Calu3 (cell line): ENCODE measurements around the gene KIAA1755. TPM values are rescaled to one million over a fixed set of nuclear protein-coding genes. Genes with fewer than 3 reads are reported as not detected.

Experiments
- BruUV-seq: library from RNA; stranded (reverse); fragments of 400-500 nt; replicated peaks from 2 replicates; lab custom pipeline; 2021; lab: Mats Ljungman, UMichigan
- CTCF ChIA-PET: fragments of 300-600 bp; sonication (Branson Sonifier 250); formaldehyde crosslinking; loops from one replicate; lab custom pipeline; 2022; ENCODE audit warnings: antibody characterized with exemption; lab: Charles Lee
- DNase-seq: peaks from one replicate; pipeline ENCODE4 v3.0.0; 2022
- H3K27ac Mint-ChIP-seq: one replicate; pipeline ENCODE4 v1.8.0; 2022; ENCODE audit warnings: mixed read lengths; ENCODE audit not compliant: unreplicated experiment
- H3K27me3 Mint-ChIP-seq: one replicate; pipeline ENCODE4 v1.8.0; 2022; ENCODE audit warnings: mixed read lengths; ENCODE audit not compliant: unreplicated experiment
- H3K36me3 Mint-ChIP-seq: one replicate; pipeline ENCODE4 v1.8.0; 2022; ENCODE audit warnings: mild to moderate bottlenecking, moderate library complexity, mixed read lengths; ENCODE audit not compliant: insufficient read depth, unreplicated experiment
- H3K4me1 Mint-ChIP-seq: one replicate; pipeline ENCODE4 v1.8.0; 2022; ENCODE audit warnings: mild to moderate bottlenecking, low read depth, mixed read lengths; ENCODE audit not compliant: unreplicated experiment
- H3K4me3 Mint-ChIP-seq: one replicate; pipeline ENCODE4 v1.8.0; 2022; ENCODE audit warnings: mild to moderate bottlenecking, low read depth, moderate library complexity, mixed read lengths; ENCODE audit not compliant: unreplicated experiment
- H3K9me3 Mint-ChIP-seq: one replicate; pipeline ENCODE4 v1.8.0; 2022; ENCODE audit warnings: low read depth, mixed read lengths; ENCODE audit not compliant: unreplicated experiment
- CTCF ChIP-seq: fragments of 200-600 bp; IDR thresholded peaks from one replicate; pipeline ENCODE4 v1.8.0; 2022; ENCODE audit warnings: antibody characterized with exemption; ENCODE audit not compliant: unreplicated experiment
- intact Hi-C: fragments of 100-400 bp; cut with micrococcal nuclease; formaldehyde crosslinking; loops from one replicate; pipeline ENCODE4 v1.10.0; 2022; ENCODE audit not compliant: unreplicated experiment
- total RNA-seq: library from RNA; stranded (reverse); gene quantifications from 2 replicates; pipeline ENCODE4 v1.2.3, GENCODE V29; 2022

Gene KIAA1755
- total RNA-seq, 1 experiment from 2014 or later, result not detected

- peaks cover 84% of the 10 kb centered on the region for H3K4me1 Mint-ChIP-seq
Measured at GRCh38 chr20:38170219-38170825, 90.2 kb downstream of the KIAA1755 start.

GRCh38 chr20:38169636-38170193, 90.8 kb downstream of the KIAA1755 start:
- BruUV-seq, result no TSS peak
- no peak for DNase-seq
- Mint-ChIP-seq H3K9me3 (no peaks in the 10 kb centered on the region), H3K4me1 (peaks cover 88% of the 10 kb centered on the region), H3K27ac (peak overlapping the region; percentile 23), H3K36me3 (peaks cover 26% of the 10 kb centered on the region), H3K4me3 (no peak overlapping the region), H3K27me3 (no peaks in the 10 kb centered on the region)
- TF ChIP-seq CTCF, result no peak
- CTCF ChIA-PET, result interaction anchor here (1.1 to 3.5 kb wide), 5 partner anchors 17 to 112 kb away, joined by 3 to 10 read pairs (median 6); no protein-coding TSS in a partner anchor
- intact Hi-C loops, result loop anchor here (5.0 kb wide), 1 partner anchor 42 kb away; no protein-coding TSS in a partner anchor

More at GRCh38 chr20:38170219-38170825, 90.2 kb downstream of the KIAA1755 start:
- BruUV-seq, result no TSS peak
- Mint-ChIP-seq H3K36me3 (peaks cover 20% of the 10 kb centered on the region), H3K9me3 (no peaks in the 10 kb centered on the region), H3K4me3 (no peak overlapping the region), H3K27ac (peak overlapping the region; percentile 23), H3K27me3 (no peaks in the 10 kb centered on the region)
- no peak for DNase-seq
- intact Hi-C loops, result no loop called here
- no peak for TF ChIP-seq CTCF
- CTCF ChIA-PET, result interaction anchor here (1.1 to 2.5 kb wide), 3 partner anchors 48 to 113 kb away, joined by 3 to 9 read pairs (median 6); no protein-coding TSS in a partner anchor

GRCh38 chr20:38168791-38169589, 91.5 kb downstream of the KIAA1755 start:
- no TSS peak for BruUV-seq
- H3K4me3 Mint-ChIP-seq, result no peak overlapping the region
- intact Hi-C loops, result loop anchor here (1.0 to 5.0 kb wide), 2 partner anchors 42 to 52 kb away; no protein-coding TSS in a partner anchor
- peak overlapping the region; percentile 14 for H3K27ac Mint-ChIP-seq
- no peak for TF ChIP-seq CTCF
- H3K36me3 Mint-ChIP-seq, result peaks cover 32% of the 10 kb centered on the region
- H3K4me1 Mint-ChIP-seq, result peaks cover 84% of the 10 kb centered on the region
- DNase-seq, result no peak
- CTCF ChIA-PET, result interaction anchor here (0.6 to 3.5 kb wide), 7 partner anchors 17 to 681 kb away, joined by 3 to 13 read pairs (median 9); no protein-coding TSS in a partner anchor
- no peaks in the 10 kb centered on the region for H3K27me3 Mint-ChIP-seq
- H3K9me3 Mint-ChIP-seq, result no peaks in the 10 kb centered on the region
